Subcutaneous adipose tissue (tissue), 4 donors: ENCODE results near the gene NPW. TPM values are rescaled to one million over a fixed set of nuclear protein-coding genes. Genes with fewer than 3 reads are reported as not detected.

Experiments used
- total RNA-seq, 4 donors: library from RNA; depleted of rRNA; stranded (reverse); fragments of >200 nt; gene quantifications; one replicate each; pipeline ENCODE4 v1.1.0, GENCODE V29; 2016
- TF ChIP-seq, protein P1 (sequence below): fragments of 450-650 bp; IDR thresholded peaks from one replicate; pipeline ENCODE4 v1.5.1; 2016; ENCODE audit warnings: low read depth, mild to moderate bottlenecking, control low read depth, antibody characterized with exemption, moderate library complexity

NPW gene
- not detected for total RNA-seq

DNA sequence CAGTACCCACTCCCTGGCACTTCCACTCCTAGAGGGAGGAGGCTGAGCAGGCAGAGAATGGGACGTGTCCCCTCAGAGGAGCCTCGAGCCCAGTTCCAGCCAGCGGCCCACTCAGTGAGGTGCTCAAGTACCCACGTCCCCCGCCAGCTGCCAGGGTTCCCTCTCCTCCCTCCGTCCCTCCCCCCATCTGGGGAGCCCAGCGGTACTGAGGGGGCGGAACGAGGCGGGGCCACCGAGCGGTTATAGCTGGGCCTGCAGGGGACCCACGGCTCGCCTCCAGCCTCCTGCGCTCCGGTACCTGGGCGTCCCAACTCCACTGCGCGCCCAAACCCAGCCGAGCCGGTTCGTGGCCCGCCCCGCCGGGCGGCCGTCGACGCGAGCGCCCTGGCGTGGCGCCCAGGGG is at the start of gene NPW:
NPW (plus strand) TSS at position 268 of the 403 bp plus-strand sequence.
- TF ChIP-seq, protein P1, sequence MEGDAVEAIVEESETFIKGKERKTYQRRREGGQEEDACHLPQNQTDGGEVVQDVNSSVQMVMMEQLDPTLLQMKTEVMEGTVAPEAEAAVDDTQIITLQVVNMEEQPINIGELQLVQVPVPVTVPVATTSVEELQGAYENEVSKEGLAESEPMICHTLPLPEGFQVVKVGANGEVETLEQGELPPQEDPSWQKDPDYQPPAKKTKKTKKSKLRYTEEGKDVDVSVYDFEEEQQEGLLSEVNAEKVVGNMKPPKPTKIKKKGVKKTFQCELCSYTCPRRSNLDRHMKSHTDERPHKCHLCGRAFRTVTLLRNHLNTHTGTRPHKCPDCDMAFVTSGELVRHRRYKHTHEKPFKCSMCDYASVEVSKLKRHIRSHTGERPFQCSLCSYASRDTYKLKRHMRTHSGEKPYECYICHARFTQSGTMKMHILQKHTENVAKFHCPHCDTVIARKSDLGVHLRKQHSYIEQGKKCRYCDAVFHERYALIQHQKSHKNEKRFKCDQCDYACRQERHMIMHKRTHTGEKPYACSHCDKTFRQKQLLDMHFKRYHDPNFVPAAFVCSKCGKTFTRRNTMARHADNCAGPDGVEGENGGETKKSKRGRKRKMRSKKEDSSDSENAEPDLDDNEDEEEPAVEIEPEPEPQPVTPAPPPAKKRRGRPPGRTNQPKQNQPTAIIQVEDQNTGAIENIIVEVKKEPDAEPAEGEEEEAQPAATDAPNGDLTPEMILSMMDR = no peak

DNA sequence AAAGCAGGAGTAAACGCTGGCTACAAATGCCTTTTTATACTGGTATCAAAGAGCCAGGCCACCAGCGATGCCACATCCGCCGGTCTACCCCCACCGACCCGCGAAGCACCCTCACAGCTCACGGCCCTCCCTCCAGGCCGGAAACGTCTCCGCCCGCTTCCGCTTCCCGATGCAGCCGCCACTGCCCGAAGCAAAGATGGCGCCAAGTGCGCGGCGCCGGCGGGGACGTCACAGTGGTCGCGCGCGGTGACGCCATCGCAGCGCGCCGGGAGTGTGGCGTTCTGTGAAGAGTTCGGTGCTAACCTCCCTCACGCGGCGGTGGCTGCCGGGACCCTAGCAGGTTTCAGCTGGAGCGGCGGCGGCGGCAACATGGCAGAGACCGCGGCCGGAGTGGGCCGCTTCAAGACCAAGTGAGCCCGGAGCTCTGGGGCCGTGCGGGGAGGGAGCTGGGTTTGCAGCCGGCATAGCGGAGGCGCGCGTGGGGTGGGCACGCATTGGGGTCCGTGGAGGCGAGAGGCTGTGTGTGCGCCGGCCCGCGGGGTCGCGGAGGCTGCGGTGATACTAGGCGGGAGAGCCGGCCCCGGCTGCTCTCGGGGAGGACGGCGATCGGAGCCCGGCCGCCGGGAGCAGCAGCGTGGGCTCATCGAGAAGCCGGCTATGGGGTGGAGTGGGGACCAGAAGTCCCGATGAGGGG is 47.6 kb upstream of the NPW start, which contains the start of gene TBL3:
TBL3 (plus strand) TSS at position 258 of the 694 bp plus-strand sequence; CDS start at position 370, 112 bp downstream.
- TF ChIP-seq, protein P1 = no peak

DNA sequence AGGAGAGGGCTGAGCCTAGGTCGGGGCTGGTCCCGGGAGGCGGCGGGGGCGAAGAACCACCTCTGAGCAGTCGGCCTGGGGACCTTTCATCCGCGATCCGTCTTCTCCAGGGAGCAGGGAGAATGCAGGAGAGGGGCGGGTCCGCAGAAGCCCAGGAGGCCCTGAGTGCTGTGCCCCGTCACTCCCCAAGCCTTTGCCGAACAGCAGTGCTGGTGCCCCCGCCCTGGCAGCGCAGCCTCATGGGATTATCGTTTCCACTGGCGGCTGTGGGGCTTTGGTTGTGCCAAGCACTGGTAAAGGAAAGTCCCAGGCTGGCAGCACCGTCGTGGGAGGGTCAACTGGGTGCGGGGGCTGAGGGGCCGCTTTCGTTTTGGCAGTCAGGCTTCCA is 47.1 kb upstream of the NPW start:
- TF ChIP-seq, protein P1 = no peak

DNA sequence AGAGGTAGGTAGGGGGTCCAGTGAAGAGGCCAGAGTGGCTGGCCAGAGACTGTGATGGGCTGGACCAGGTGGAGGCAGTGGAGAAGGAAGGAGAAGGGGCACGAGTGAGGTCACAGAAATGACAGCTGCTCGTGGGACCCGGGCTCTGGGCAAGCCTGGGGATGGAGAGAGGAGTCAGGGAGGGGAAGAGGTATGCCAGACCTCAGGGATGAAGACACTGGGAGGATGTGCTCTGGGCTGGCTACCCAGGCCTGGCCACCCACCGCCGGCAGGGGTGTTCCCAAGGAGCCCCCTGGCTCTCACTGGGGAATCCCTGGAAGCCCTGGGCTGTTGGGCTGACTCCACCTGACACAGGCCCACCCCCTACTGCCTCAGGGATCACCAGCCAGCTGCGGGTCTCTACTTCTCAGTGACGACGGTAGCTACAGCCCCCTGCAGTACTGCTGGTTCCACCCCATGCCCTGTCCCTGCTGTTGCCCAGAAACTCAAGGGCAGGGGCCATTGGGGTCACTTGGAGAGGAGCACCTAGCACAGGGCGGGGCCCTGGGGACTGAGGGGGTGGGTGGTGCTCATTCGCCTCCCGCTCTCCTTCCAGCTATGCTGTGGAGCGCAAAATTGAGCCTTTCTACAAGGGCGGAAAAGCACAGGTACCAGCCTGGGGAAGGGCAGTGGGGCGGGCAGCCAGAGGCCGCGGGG is 46.0 kb upstream of the NPW start:
- TF ChIP-seq, protein P1 = no peak

DNA sequence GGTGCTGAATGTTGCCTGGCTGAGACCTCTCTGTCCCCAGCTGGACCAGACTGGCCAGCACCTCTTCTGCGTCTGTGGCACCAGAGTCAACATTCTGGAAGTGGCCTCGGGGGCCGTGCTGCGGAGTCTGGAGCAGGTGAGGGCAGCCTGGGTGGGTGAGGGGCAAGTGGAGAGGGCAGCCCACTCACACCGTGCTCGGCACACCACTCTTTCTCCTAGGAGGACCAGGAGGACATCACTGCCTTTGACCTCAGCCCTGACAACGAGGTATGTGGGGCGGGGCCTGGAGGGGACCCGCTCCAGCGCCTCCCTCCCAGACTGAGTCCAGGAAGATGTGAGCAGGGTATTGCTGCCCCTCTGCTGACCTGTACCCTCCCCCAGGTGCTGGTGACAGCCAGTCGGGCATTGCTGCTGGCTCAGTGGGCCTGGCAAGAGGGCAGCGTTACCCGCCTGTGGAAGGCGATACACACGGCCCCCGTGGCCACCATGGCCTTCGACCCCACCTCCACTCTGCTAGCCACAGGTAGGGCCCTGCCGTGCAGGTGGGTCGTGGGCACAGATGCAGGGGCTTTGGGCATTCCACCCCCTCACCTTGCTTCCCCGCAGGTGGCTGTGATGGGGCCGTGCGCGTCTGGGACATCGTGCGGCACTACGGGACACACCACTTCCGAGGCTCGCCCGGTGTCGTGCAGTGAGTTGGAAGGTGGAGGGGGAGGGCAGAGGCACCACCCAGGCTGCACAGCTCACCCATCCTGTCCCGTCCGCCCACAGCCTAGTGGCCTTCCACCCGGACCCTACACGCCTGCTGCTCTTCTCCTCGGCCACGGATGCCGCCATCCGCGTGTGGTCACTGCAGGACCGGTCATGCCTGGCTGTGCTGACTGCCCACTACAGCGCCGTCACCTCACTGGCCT is 45.2 kb upstream of the NPW start:
- TF ChIP-seq, protein P1 = no peak

DNA sequence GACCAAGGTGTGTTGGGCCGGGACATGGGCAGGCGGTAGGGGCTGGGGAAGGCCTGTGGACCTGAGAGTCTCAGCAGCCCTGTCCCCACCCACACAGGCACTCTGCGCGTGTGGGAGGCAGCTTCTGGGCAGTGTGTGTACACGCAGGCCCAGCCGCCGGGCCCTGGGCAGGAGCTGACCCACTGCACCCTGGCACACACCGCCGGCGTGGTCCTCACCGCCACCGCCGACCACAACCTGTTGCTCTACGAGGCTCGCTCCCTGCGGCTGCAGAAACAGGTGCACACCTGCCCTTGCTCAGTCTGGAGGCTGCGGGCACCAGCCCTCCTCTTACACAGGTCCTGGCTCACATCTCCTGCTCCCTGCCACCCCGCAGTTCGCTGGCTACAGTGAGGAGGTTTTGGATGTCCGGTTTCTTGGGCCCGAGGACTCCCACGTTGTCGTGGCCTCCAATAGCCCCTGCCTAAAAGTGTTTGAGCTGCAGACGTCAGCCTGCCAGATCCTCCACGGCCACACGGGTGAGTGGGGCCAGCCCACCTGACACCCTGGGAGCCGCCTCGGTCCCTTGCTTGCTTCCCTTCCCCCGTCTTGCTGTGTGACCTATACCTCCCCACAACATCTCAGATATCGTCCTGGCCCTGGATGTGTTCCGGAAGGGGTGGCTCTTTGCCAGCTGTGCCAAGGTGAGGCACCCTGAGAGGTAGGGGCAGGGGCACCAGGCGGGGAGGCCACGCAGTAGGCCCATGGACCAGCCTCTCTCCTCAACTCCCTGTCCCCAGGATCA is 44.0 kb upstream of the NPW start:
- TF ChIP-seq, protein P1 = no peak
